ENCODE results near the gene LRRC1. TPM values are rescaled to one million over a fixed set of nuclear protein-coding genes. Genes with fewer than 3 reads are reported as not detected.
"Not testable (repeated sequence)": the region's sequence is repeated elsewhere in the genome, so short reads cannot be mapped to it uniquely, and the experiment has no call there.

LRRC1 gene
- total RNA-seq, 1 donor, result 18.6 TPM

DNA sequence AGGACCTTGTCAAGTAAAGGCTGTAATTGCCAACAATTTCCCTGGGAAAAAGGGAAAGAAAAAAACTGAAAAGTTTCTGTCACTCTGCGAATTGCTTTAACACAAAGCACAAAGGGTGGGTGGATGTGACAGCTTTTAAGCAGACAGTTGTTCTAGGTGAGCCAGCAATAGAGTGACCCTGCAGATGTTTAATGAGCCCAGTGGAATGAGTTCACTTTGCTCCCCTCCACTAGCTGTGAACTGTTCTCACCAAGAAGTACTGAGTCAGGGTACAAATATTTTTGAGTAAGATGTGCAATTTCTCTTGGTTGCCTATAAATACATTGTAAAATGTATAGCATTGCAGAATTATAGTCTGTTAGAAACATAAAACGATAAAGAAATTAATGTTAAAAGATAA, 26.2 kb upstream of the LRRC1 start:
- TF ChIP-seq, protein P1, sequence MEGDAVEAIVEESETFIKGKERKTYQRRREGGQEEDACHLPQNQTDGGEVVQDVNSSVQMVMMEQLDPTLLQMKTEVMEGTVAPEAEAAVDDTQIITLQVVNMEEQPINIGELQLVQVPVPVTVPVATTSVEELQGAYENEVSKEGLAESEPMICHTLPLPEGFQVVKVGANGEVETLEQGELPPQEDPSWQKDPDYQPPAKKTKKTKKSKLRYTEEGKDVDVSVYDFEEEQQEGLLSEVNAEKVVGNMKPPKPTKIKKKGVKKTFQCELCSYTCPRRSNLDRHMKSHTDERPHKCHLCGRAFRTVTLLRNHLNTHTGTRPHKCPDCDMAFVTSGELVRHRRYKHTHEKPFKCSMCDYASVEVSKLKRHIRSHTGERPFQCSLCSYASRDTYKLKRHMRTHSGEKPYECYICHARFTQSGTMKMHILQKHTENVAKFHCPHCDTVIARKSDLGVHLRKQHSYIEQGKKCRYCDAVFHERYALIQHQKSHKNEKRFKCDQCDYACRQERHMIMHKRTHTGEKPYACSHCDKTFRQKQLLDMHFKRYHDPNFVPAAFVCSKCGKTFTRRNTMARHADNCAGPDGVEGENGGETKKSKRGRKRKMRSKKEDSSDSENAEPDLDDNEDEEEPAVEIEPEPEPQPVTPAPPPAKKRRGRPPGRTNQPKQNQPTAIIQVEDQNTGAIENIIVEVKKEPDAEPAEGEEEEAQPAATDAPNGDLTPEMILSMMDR (IDR thresholded peaks at IDR 0.05; ENCODE audit: insufficient read depth, low read depth, low read length), result no peak
- H3K4me3 ChIP-seq (ENCODE audit: low read depth, low read length), result no peak overlapping the region
- DNase-seq (ENCODE audit: low read depth), result peak; percentile 10

- peak; percentile 18 for DNase-seq (ENCODE audit: low read depth)
- TF ChIP-seq, protein P1 (IDR thresholded peaks at IDR 0.05; ENCODE audit: insufficient read depth, low read depth, low read length), result no peak
- H3K4me3 ChIP-seq (ENCODE audit: low read depth, low read length), result no peak overlapping the region
Observed at GRCh38 chr6:53770780-53771249, 24.0 kb upstream of the LRRC1 start.

DNA sequence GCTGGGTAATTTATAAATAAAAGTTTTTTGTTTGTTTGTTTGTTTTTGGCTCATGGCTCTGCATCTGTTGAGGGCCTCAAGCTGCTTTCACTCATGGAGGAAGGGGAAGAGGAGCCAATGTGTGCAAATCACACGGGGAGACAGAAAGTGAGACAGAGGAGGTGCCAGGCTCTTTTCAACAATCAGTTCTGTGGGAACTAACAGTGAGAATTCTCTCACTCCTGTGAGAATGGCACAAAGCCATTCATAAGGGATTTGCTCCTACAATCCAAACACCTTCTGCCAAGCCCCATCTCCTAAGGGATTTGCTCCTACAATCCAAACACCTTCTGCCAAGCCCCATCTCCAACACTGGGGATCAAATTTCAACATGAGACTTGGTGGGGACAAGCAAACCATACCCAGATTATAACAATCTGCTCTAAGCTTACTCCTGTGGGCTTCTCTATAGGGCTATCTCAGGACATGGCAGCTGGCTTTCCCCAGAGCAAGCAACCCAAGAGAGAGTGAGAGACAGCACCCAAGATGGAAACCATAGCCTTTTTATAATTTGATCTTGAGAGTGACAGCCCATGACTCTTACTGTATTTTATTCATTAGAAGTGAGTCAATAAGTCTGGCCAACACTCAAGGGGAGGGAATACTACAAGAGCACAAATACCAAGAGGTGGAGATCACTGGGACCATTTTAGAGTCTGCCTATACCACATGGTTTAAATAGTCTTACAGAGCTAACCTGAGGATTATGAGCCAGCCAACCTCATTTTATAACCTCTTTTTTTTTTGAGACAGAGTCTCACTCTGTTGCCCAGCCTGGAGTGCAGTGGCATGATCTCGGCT, 22.8 kb upstream of the LRRC1 start:
- DNase-seq (ENCODE audit: low read depth), result no peak
- TF ChIP-seq, protein P1 (IDR thresholded peaks at IDR 0.05; ENCODE audit: insufficient read depth, low read depth, low read length), result no peak
- no peak overlapping the region for H3K4me3 ChIP-seq (ENCODE audit: low read depth, low read length)

DNA sequence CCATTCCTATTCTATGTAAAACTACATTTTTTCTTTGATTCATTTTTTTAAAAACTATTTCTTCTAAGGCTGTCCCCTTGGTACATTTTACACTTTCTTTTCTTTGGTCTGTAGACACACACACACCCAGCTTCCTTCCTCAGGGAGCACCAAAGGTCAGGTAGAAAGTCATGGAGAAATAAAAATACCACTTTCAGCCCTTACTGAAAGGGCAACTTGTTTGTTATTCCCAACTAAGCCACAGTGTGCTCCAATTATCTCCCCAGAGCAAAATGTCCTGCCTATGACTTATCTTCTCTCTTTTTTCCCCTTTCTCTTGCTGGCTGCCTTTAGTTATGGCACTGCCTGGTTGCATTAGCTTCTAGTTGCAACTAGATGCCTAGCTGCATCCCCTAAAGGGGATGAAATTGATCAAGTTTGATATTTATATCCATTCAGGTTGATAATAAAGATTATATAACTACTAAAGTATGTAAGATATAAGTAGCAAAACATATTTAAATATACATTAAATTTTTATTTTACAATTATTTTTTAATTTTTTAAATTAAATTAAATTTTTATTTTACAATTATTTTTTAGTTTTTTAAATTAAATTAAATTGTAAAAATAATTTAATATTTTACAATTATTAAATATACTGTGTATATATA, 21.6 kb upstream of the LRRC1 start:
- TF ChIP-seq, protein P1 (IDR thresholded peaks at IDR 0.05; ENCODE audit: insufficient read depth, low read depth, low read length), result no peak
- no peak for DNase-seq (ENCODE audit: low read depth)
- H3K4me3 ChIP-seq (ENCODE audit: low read depth, low read length), result no peak overlapping the region

DNA sequence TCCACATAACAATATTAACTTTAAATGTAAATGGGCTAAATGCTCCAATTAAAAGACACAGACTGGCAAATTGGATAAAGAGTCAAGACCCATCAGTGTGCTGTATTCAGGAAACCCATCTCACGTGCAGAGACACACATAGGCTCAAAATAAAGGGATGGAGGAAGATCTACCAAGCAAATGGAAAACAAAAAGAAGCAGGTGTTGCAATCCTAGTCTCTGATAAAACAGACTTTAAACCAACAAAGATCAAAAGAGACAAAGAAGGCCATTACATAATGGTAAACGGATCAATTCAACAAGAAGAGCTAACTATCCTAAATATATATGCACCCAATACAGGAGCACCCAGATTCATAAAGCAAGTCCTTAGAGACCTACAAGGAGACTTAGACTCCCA, 18.7 kb upstream of the LRRC1 start:
- DNase-seq (ENCODE audit: low read depth); H3K4me3 ChIP-seq (ENCODE audit: low read depth, low read length): not testable (repeated sequence)

GRCh38 chr6:53784991-53785390, 9.8 kb upstream of the LRRC1 start:
- peak; percentile 9 for DNase-seq (ENCODE audit: low read depth)
- H3K4me3 ChIP-seq (ENCODE audit: low read depth, low read length), result not testable (repeated sequence)

- no peak overlapping the region for H3K4me3 ChIP-seq (ENCODE audit: low read depth, low read length)
- DNase-seq (ENCODE audit: low read depth), result no peak
- TF ChIP-seq, protein P1 (IDR thresholded peaks at IDR 0.05; ENCODE audit: insufficient read depth, low read depth, low read length), result no peak
Observed at GRCh38 chr6:53786832-53787231, 8.0 kb upstream of the LRRC1 start.
